ENCODE data around the gene CNN2.

Gene CNN2

DNA sequence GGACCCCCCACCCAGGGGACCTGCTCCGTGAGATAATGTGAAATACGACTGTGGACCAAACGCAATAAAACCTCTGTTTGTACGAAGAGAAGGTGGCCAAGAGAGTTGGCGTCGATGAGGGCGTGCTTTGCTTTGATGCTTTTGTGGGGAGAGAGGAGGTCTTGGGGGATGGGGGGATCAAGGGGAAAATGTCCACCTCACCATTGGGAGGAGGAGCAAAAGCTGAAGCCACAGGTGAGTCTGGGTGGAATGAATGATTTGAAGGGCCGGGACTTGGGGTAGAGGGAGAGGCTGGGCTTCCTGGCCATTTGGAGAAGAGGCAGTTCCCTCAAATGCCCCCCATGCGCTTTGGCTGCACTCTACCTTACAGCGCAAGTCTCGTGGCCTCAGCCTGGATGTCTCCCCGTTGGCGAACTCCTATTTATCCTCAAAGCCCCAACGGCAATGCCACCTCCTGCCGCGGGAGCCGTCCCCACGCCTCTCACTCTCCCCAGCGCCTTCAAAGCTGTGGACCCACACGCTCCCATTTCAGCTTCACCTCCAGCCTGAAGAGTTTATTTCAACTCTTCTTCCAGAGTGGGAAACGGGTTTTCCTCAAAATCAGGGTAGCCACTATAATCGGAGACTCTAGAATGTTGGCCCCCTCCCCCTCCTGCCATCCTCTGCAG lies 12.7 kb downstream of the CNN2 start:
- H3K4me1 ChIP-seq: peaks cover 64 to 78% (median 74%) of the 10 kb centered on the region in 10 experiments
- TF ChIP-seq Cebpa-rat (IDR thresholded peaks at IDR 0.05): no peak
- peak overlapping the region; percentile 92 to 99 (median 95) for H3K4me2 ChIP-seq
- H3K27ac ChIP-seq: peak overlapping the region in 6 of 11 experiments; percentile 61 to 93 (median 85); a peak in 12 of 22 replicates
- H3K36me3 ChIP-seq: peaks cover 0 to 41% (median 0%) of the 10 kb centered on the region in 11 experiments; a peak in 4 of 22 replicates
- H3K4me3 ChIP-seq: peak overlapping the region in 8 of 10 experiments; percentile 30 to 75 (median 65); a peak in 13 of 20 replicates
- peak overlapping the region in 5 of 11 experiments; percentile 55 to 81 (median 76); a peak in 7 of 22 replicates for H3K9ac ChIP-seq
- peaks cover 0 to 19% (median 6%) of the 10 kb centered on the region in 11 experiments; a peak in 11 of 22 replicates for H3K27me3 ChIP-seq
- peaks cover 6 to 37% (median 23%) of the 10 kb centered on the region in 11 experiments; a peak in 14 of 22 replicates for H4K20me1 ChIP-seq
- no peaks in the 10 kb centered on the region for H3K9me3 ChIP-seq (replicated peaks in 1 of 11)

- peaks cover 64 to 85% (median 76%) of the 10 kb centered on the region in 10 experiments for H3K4me1 ChIP-seq
- H4K20me1 ChIP-seq: peaks cover 6 to 37% (median 23%) of the 10 kb centered on the region in 11 experiments; a peak in 14 of 22 replicates
- peak within 1 kb of the TSS; percentile 6 to 81 (median 62); a peak in 18 of 22 replicates for H3K9ac ChIP-seq
- peak within 1 kb of the TSS; percentile 92 to 99 (median 95) for H3K4me2 ChIP-seq
- peak within 1 kb of the TSS in 6 of 11 experiments; percentile 61 to 93 (median 85); a peak in 11 of 22 replicates for H3K27ac ChIP-seq
- no peaks in the 10 kb centered on the region for H3K9me3 ChIP-seq (replicated peaks in 1 of 11)
- H3K27me3 ChIP-seq: peaks cover 0 to 19% (median 6%) of the 10 kb centered on the region in 11 experiments; a peak in 11 of 22 replicates
- TF ChIP-seq Cebpa-rat (IDR thresholded peaks at IDR 0.05): no peak
- peaks cover 0 to 47% (median 0%) of the 10 kb centered on the region in 11 experiments; a peak in 4 of 22 replicates for H3K36me3 ChIP-seq
- H3K4me3 ChIP-seq: peak within 1 kb of the TSS; percentile 56 to 75 (median 64)
These were observed 13.5 kb downstream of the CNN2 start, which contains the start of gene ABCA7 for GRCh38 chr19:1039646-1040475. Gene ABCA7 (plus strand): TSS chr19:1040107. CDS start chr19:1041362, 1,255 bp downstream.

- Histone ChIP-seq H3K36me3 (peaks cover 0 to 42% (median 0%) of the 10 kb centered on the region in 11 experiments; a peak in 4 of 22 replicates), H3K4me1 (peaks cover 57 to 85% (median 73%) of the 10 kb centered on the region in 10 experiments), H3K27ac (no peak overlapping the region), H3K4me2 (peak overlapping the region; percentile 92 to 99 (median 95)), H3K27me3 (peaks cover 0 to 19% (median 6%) of the 10 kb centered on the region in 11 experiments; a peak in 11 of 22 replicates), H4K20me1 (peaks cover 6 to 32% (median 23%) of the 10 kb centered on the region in 11 experiments; a peak in 14 of 22 replicates), H3K9me3 (replicated peaks in 1 of 11) (no peaks in the 10 kb centered on the region), H3K9ac (peak overlapping the region; percentile 6 to 81 (median 49); a peak in 17 of 22 replicates), H3K4me3 (peak overlapping the region; percentile 56 to 75 (median 64))
- TF ChIP-seq Cebpa-rat (IDR thresholded peaks at IDR 0.05): no peak
These were observed 14.3 kb downstream of the CNN2 start for GRCh38 chr19:1040476-1041271.

DNA sequence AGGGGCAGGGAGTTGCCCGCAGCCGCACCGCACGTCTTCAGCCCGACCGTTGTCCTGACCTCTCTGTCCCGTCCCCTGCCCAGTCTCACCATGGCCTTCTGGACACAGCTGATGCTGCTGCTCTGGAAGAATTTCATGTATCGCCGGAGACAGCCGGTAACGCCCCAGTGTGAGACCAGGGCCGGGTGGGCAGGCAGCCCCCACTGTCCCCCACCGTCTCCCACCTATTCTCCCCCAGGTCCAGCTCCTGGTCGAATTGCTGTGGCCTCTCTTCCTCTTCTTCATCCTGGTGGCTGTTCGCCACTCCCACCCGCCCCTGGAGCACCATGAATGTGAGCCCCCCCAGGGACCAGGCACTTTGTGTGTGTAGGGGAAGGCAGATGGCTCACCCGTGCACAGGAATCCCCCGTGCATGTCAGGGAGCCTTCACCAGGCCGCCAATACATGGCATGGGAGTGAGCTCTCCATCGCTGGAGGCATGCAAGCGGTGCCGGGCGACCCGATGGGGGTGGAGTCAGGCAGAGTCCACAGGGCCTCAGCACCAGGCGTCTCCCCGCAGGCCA lies 14.9 kb downstream of the CNN2 start:
- Histone ChIP-seq H3K4me1 (peaks cover 51 to 87% (median 73%) of the 10 kb centered on the region in 10 experiments), H3K9ac (peak overlapping the region in 5 of 11 experiments; percentile 16 to 36 (median 31); a peak in 8 of 22 replicates), H3K4me3 (peak overlapping the region in 8 of 10 experiments; percentile 0 to 75 (median 64); a peak in 13 of 20 replicates), H3K27me3 (peaks cover 0 to 14% (median 6%) of the 10 kb centered on the region in 11 experiments; a peak in 11 of 22 replicates), H3K27ac (no peak overlapping the region), H3K36me3 (peaks cover 0 to 42% (median 0%) of the 10 kb centered on the region in 11 experiments; a peak in 4 of 22 replicates), H4K20me1 (peaks cover 6 to 32% (median 23%) of the 10 kb centered on the region in 11 experiments; a peak in 14 of 22 replicates), H3K9me3 (replicated peaks in 1 of 11) (no peaks in the 10 kb centered on the region), H3K4me2 (peak overlapping the region; percentile 92 to 99 (median 95))
- no peak for TF ChIP-seq Cebpa-rat (IDR thresholded peaks at IDR 0.05)

DNA sequence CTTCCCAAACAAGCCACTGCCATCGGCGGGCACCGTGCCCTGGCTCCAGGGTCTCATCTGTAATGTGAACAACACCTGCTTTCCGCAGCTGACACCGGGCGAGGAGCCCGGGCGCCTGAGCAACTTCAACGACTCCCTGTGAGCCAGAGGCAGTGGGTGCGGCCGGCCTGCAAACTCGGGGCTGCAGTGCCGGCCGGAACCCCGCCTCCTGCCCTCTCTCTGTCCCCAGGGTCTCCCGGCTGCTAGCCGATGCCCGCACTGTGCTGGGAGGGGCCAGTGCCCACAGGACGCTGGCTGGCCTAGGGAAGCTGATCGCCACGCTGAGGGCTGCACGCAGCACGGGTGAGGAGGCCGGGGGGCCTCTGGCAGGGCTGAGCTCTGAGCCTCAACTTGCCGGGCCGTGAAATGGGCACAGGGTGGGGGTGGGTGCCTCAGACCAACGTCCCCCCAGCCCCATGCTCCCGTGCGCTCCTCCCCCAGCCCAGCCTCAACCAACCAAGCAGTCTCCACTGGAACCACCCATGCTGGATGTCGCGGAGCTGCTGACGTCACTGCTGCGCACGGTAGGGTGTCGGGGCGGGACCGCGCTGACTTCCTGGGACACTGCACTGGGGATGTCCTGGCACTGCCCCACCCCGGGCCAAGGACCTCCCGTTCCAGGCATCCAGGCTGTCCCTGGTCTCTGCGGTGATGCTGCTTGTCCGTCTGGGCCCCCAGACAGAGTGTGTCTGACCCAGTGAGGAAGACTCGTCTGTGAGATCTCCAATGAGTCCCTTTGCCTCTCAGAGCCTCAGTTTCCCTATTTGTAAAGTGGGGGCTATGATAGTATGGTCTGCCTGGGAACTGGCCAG lies 15.7 kb downstream of the CNN2 start:
- H3K4me2 ChIP-seq: peak overlapping the region; percentile 92 to 99 (median 95)
- no peak overlapping the region for H3K27ac ChIP-seq

DNA sequence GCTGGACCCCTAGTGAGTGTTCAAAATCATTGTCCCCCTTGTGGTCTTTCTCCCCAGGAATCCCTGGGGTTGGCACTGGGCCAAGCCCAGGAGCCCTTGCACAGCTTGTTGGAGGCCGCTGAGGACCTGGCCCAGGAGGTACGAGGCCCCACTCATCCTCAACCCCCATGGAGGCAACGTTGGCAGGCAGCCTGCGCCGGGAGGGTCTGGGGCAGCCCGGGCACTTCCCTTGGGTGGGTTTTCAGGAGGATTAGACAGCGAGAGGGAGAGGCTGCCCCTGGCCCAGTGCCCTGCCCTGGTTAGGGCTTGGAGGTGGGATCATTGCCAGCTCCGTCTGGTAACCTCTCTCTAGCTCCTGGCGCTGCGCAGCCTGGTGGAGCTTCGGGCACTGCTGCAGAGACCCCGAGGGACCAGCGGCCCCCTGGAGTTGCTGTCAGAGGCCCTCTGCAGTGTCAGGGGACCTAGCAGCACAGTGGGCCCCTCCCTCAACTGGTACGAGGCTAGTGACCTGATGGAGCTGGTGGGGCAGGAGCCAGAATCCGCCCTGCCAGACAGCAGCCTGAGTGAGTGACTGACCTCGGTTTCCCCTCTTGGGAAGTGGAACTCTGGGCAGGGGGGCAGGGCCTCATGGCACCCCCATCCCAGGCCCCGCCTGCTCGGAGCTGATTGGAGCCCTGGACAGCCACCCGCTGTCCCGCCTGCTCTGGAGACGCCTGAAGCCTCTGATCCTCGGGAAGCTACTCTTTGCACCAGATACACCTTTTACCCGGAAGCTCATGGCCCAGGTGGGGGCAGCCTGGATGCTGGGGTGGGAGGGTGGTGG lies 16.5 kb downstream of the CNN2 start:
- Histone ChIP-seq H4K20me1 (peaks cover under 1 to 25% (median 22%) of the 10 kb centered on the region in 11 experiments; a peak in 14 of 22 replicates), H3K27ac (no peak overlapping the region), H3K27me3 (no peaks in the 10 kb centered on the region; a peak in 2 of 22 replicates), H3K9me3 (replicated peaks in 1 of 11) (no peaks in the 10 kb centered on the region; a peak in 1 of 22 replicates), H3K9ac (0 out of 22 replicates have a peak overlapping the region, but pooled peaks of 1 of the 11 experiments have one; percentile 2), H3K36me3 (peaks cover 0 to 48% (median 0%) of the 10 kb centered on the region in 11 experiments; a peak in 7 of 22 replicates), H3K4me1 (peaks cover 38 to 80% (median 66%) of the 10 kb centered on the region in 10 experiments), H3K4me2 (peak overlapping the region in 10 of 11 experiments; percentile 92 to 99 (median 96); a peak in 17 of 22 replicates), H3K4me3 (no peak overlapping the region)
- no peak for TF ChIP-seq Cebpa-rat (IDR thresholded peaks at IDR 0.05)

More for the DNA sequence above, 15.7 kb downstream of the CNN2 start:
- Histone ChIP-seq H3K36me3 (peaks cover 0 to 43% (median 0%) of the 10 kb centered on the region in 11 experiments; a peak in 7 of 22 replicates), H3K27me3 (peaks cover 0 to 7% (median 4%) of the 10 kb centered on the region in 11 experiments; a peak in 11 of 22 replicates), H3K4me3 (peak overlapping the region in 1 of 10 experiments; percentile 70; a peak in 4 of 20 replicates), H3K9me3 (replicated peaks in 1 of 11) (no peaks in the 10 kb centered on the region; a peak in 1 of 22 replicates), H3K9ac (peak overlapping the region in 2 of 11 experiments; percentile 2 to 31; a peak in 4 of 22 replicates), H3K4me1 (peaks cover 46 to 85% (median 71%) of the 10 kb centered on the region in 10 experiments), H4K20me1 (peaks cover 6 to 32% (median 23%) of the 10 kb centered on the region in 11 experiments; a peak in 14 of 22 replicates)
- TF ChIP-seq Cebpa-rat (IDR thresholded peaks at IDR 0.05): no peak

All from BLaER1 treated with 17β-estradiol and CSF1 and Interleukin-3, amounts not matched to agents 10 nM and 100 nM (cell line).